Measurements from ENCODE around the gene FBN1.

- no peak for TF ChIP-seq CTCF (IDR thresholded peaks at IDR 0.05)
- no peak for TF ChIP-seq POLR2A (IDR thresholded peaks at IDR 0.05)
- no peak for TF ChIP-seq POLR2AphosphoS5 (IDR thresholded peaks at IDR 0.05; ENCODE audit: insufficient read depth in 1 of 2, low read depth in 1 of 2)
Observed at GRCh38 chr15:48527517-48527916, 118.0 kb downstream of the FBN1 start.

All from vagina (tissue), 2 donors.